Astrocyte of the cerebellum (primary cell): ENCODE data around the gene FOXF2.

ENCODE experiments used
- DNase-seq: peaks from one replicate; pipeline ENCODE4 v3.0.0-alpha.2; 2011; ENCODE audit warnings: low read depth
- H3K4me3 ChIP-seq: 2 replicates; pipeline ENCODE4 v1.5.1; 2011; ENCODE audit warnings: mild to moderate bottlenecking, low read depth, low read length, moderate library complexity
- in situ Hi-C: cut with HindIII; loops from 2 replicates; pipeline ENCODE4 v1.10.0; 2017; ENCODE audit warnings: low sequenced_read_pairs
- TF ChIP-seq, protein P1 (sequence below): IDR thresholded peaks from 2 replicates; pipeline ENCODE4 v1.5.1; 2012; ENCODE audit warnings: low read length, low read depth, moderate library complexity, mild to moderate bottlenecking; ENCODE audit errors: missing control alignments

FOXF2 gene

DNA sequence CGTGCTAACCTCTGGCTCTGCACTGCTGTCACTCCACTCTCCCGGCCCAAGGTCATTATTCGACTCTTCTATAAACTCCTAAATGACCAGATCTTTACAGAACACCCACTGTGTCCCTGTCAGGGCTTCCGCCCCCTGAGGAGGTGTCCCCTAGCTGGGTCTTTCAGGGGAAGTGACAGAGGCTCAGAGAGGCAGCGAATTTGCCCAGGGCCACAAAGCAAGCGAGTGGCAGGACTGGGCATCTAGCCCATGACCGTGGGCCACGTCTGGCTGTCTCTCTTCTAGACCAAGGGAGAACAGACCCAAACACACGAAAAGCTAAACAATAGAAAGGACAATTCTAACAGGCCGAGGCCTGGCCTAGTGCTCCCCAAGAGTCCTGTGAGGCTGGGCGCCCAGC lies 27.4 kb downstream of the FOXF2 start:
- TF ChIP-seq, protein P1, sequence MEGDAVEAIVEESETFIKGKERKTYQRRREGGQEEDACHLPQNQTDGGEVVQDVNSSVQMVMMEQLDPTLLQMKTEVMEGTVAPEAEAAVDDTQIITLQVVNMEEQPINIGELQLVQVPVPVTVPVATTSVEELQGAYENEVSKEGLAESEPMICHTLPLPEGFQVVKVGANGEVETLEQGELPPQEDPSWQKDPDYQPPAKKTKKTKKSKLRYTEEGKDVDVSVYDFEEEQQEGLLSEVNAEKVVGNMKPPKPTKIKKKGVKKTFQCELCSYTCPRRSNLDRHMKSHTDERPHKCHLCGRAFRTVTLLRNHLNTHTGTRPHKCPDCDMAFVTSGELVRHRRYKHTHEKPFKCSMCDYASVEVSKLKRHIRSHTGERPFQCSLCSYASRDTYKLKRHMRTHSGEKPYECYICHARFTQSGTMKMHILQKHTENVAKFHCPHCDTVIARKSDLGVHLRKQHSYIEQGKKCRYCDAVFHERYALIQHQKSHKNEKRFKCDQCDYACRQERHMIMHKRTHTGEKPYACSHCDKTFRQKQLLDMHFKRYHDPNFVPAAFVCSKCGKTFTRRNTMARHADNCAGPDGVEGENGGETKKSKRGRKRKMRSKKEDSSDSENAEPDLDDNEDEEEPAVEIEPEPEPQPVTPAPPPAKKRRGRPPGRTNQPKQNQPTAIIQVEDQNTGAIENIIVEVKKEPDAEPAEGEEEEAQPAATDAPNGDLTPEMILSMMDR, result no peak
- no peak for DNase-seq
- in situ Hi-C loops, result no loop called here
- H3K4me3 ChIP-seq, result no peak overlapping the region

GRCh38 chr6:1417718-1418117 lies 28.3 kb downstream of the FOXF2 start:
- H3K4me3 ChIP-seq, result no peak overlapping the region
- in situ Hi-C loops, result no loop called here
- DNase-seq, result no peak
- TF ChIP-seq, protein P1, result no peak

DNA sequence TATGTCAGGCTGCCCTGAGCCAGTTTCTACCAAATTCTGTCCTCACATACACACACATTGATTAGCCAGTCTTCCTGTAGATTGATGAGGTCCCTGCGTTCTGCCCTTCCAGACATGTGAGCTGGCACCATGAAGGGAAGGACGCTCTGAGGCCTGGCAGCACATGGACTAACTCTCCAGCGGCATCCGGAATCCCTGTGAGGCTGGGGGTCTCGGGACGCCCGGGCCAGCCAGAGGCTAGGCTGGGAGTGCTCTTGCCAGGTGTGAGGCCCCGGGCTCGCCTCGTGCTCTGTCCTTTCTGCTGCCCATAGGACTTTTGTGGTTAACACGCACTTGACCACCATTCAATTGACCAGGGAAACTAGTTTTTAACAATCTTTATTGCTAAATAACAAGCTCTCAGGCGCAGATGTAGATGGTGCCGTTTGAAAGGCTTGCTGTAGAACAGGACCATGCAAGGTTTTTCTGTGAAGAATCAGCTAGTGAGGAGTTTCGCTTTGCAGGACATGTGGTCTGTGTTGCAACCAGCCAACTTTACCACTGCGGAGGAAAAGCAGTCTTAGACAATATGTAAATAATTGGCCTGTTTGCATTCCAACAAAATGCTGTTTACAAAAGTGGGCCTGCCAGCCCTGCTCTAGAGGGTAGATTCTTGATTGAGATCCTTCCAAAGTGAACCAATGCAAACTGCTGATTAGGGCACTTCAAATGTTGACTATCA lies 29.3 kb downstream of the FOXF2 start:
- no peak overlapping the region for H3K4me3 ChIP-seq
- in situ Hi-C loops, result no loop called here
- no peak for DNase-seq
- TF ChIP-seq, protein P1, result no peak

- no peak overlapping the region for H3K4me3 ChIP-seq
- no peak for DNase-seq
- TF ChIP-seq, protein P1, result no peak
- in situ Hi-C loops, result no loop called here
These were observed 31.0 kb downstream of the FOXF2 start for GRCh38 chr6:1420382-1420781.

DNA sequence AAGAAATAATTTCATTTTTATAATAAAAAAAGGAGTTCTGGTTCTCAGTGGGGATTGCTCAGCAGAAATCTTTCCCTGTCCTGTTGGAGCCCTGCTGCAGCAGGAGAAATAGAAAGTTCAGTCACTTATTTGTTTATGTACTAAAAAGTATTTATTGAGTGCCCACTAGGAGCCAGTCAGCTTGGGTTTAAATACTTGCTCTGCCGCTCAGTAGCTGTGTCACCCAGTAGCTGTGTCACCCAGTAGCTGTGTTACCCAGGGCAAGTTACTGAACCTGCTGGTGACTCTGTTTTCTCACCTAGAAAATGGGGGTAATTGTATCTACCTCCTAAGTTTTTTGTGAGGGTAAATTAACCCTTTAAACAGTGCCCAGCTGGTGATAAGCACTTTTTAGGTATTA lies 32.9 kb downstream of the FOXF2 start:
- in situ Hi-C loops, result no loop called here
- H3K4me3 ChIP-seq, result no peak overlapping the region
- DNase-seq, result no peak
- TF ChIP-seq, protein P1, result no peak

GRCh38 chr6:1423578-1423977 lies 34.2 kb downstream of the FOXF2 start:
- TF ChIP-seq, protein P1, result no peak
- no peak for DNase-seq
- in situ Hi-C loops, result no loop called here
- no peak overlapping the region for H3K4me3 ChIP-seq
